GM12878 (cell line): Measurements from ENCODE around the gene CDC42SE1. TPM values are rescaled to one million over a fixed set of nuclear protein-coding genes. Genes with fewer than 3 reads are reported as not detected.

ENCODE experiments used
- ATAC-seq: fragments of 200-7000 bp; cut with Tn5 transposase; 3 replicates; pipeline ENCODE4 v1.9.1; 2020; ENCODE audit warnings: mild to moderate bottlenecking, moderate library complexity
- BruUV-seq: library from RNA; stranded (reverse); fragments of 400-500 nt; replicated peaks from 2 replicates; lab custom pipeline; 2021; lab: Mats Ljungman, UMichigan
- CTCF ChIA-PET: fragments of 300-600 bp; sonication (Branson Sonifier 250); formaldehyde crosslinking; extraction: SDS; loops from one replicate; lab custom pipeline; 2021; ENCODE audit warnings: inconsistent platforms; lab: Yijun Ruan, JAX
- POLR2A ChIA-PET: fragments of 350-600 bp; formaldehyde crosslinking; extraction: SDS; loops from one replicate; lab custom pipeline; 2021; ENCODE audit warnings: inconsistent platforms; lab: Charles Lee
- RAD21 ChIA-PET: fragments of 300-600 bp; sonication (Branson Sonifier 250); formaldehyde crosslinking; loops from one replicate; lab custom pipeline; 2023; ENCODE audit warnings: antibody characterized with exemption; ENCODE audit not compliant: unreplicated experiment; lab: Charles Lee
- SMC1A ChIA-PET: fragments of 300-600 bp; sonication (Branson Sonifier 250); formaldehyde crosslinking; loops from one replicate; lab custom pipeline; 2023; ENCODE audit not compliant: unreplicated experiment, uncharacterized antibody; lab: Charles Lee
- DNase-seq: peaks from one replicate; pipeline ENCODE4 v3.0.0-alpha.2; 2011; ENCODE audit warnings: low read depth, low spot score
- FAIRE-seq: peaks from 3 replicates; lab custom pipeline; 2011; peaks lifted over from hg19 to GRCh38; lab: Jason Lieb, UNC
- H2AFZ ChIP-seq: 2 replicates; pipeline ENCODE4 v1.6.0; 2011; ENCODE audit warnings: low read depth, low read length, control low read depth; ENCODE audit not compliant: control insufficient read depth
- H3K27ac ChIP-seq: 2 replicates; pipeline ENCODE4 v1.5.1; 2011; ENCODE audit warnings: control low read depth; ENCODE audit not compliant: control insufficient read depth, insufficient read depth
- H3K27me3 ChIP-seq, 2 experiments: replicated peaks in 1 of 2; 2 replicates each; pipeline versions ENCODE4 v1.6.0 to v1.6.1; 2011; ENCODE audit warnings: low read length in 1 of 2; ENCODE audit not compliant: control insufficient read depth in 2 of 2, insufficient read depth in 2 of 2
- H3K36me3 ChIP-seq, 2 experiments: 2 replicates each; pipeline ENCODE4 v1.5.1; 2011; ENCODE audit warnings: low read length in 1 of 2; ENCODE audit not compliant: control insufficient read depth in 2 of 2, insufficient read depth in 2 of 2
- H3K4me1 ChIP-seq: 2 replicates; pipeline ENCODE4 v1.6.1; 2011; ENCODE audit warnings: mild to moderate bottlenecking, low read length, moderate library complexity, mixed read lengths; ENCODE audit not compliant: control insufficient read depth, insufficient read depth
- H3K4me2 ChIP-seq: 2 replicates; pipeline ENCODE4 v1.6.0; 2011; ENCODE audit warnings: control low read depth; ENCODE audit not compliant: control insufficient read depth, insufficient read depth
- H3K4me3 ChIP-seq: fragments of 200-600 bp; sonication (generic); 2 replicates; pipeline ENCODE4 v1.5.1; 2016
- H3K79me2 ChIP-seq: 2 replicates; pipeline ENCODE4 v1.6.0; 2011; ENCODE audit warnings: low read length; ENCODE audit not compliant: control insufficient read depth, insufficient read depth
- H3K9ac ChIP-seq: 2 replicates; pipeline ENCODE4 v1.8.0; 2011; ENCODE audit warnings: low read length, control low read depth, mixed read lengths; ENCODE audit not compliant: control insufficient read depth, insufficient read depth
- H3K9me3 ChIP-seq: replicated peaks from 3 replicates; pipeline ENCODE4 v1.5.1; 2011; ENCODE audit warnings: mild to moderate bottlenecking, low read length; ENCODE audit not compliant: control insufficient read depth, insufficient read depth
- H4K20me1 ChIP-seq: 2 replicates; pipeline ENCODE4 v1.6.0; 2011; ENCODE audit not compliant: control insufficient read depth, insufficient read depth
- BCL11A ChIP-seq: IDR thresholded peaks from 2 replicates; pipeline ENCODE4 v1.6.1; 2011; ENCODE audit warnings: low read depth, low read length
- BCL3 ChIP-seq: IDR thresholded peaks from 2 replicates; pipeline ENCODE4 v1.6.1; 2011; ENCODE audit warnings: borderline replicate concordance, low read depth, mild to moderate bottlenecking, moderate library complexity, low read length; ENCODE audit not compliant: insufficient read depth, poor library complexity, severe bottlenecking
- MTA3 ChIP-seq: IDR thresholded peaks from 2 replicates; pipeline ENCODE4 v1.6.1; 2012; ENCODE audit warnings: low read length, inconsistent platforms, borderline replicate concordance
- SREBF2 ChIP-seq: IDR thresholded peaks from 2 replicates; pipeline ENCODE4 v1.6.1; 2012; ENCODE audit warnings: mild to moderate bottlenecking, low read length
- WGBS: methylation state at CpG from one replicate; pipeline ENCODE4 v1.1.6; 2016; ENCODE audit warnings: low lambda C conversion rate; ENCODE audit not compliant: insufficient replicate concordance, insufficient coverage; ENCODE audit errors: missing lambda C conversion rate; 5-methylcytosine and 5-hydroxymethylcytosine counted together
- in situ Hi-C: fragments of 300-500 bp; cut with MboI; formaldehyde crosslinking; loops from 9 replicates; pipeline ENCODE4 v1.14.3; 2018; ENCODE audit warnings: mixed read lengths
- intact Hi-C: fragments of 100-400 bp; cut with micrococcal nuclease; formaldehyde crosslinking; loops from one replicate; pipeline ENCODE4 v1.14.2; 2022; ENCODE audit not compliant: unreplicated experiment
- polyA plus RNA-seq, 11 experiments: library from polyadenylated mRNA; depleted of rRNA in 4 of 11; unstranded in 6 of 11; stranded (reverse) in 5 of 11; fragments of >200 nt; fragmentation: Nextera tagmentation in 4 of 11; fragmentation: Illumina TruSeq in 1 of 11; extraction: Ambion mirVana in 4 of 11; extraction: Trizol in 1 of 11; gene quantifications; 1 replicate in 1 of 11; 2 replicates in 10 of 11; pipeline versions ENCODE4 v1.2.1 to v1.2.3, GENCODE V29; 2011 to 2016; ENCODE audit warnings: inconsistent platforms in 2 of 11, missing spikeins in 2 of 11, low read depth in 1 of 11
- total RNA-seq, 4 experiments: library from RNA; depleted of rRNA in 3 of 4; stranded (reverse); fragments of >200 nt in 3 of 4; fragmentation: Illumina TruSeq in 1 of 4; extraction: Trizol in 1 of 4; gene quantifications; 2 replicates each; pipeline versions ENCODE4 v1.2.1 to v1.2.3, GENCODE V29; 2013 to 2021
- TF ChIP-seq, protein P1 (sequence below): fragments of 450-650 bp; IDR thresholded peaks from 2 replicates; pipeline ENCODE4 v1.6.1; 2014; ENCODE audit warnings: mild to moderate bottlenecking

CDC42SE1 gene
- total and polyA plus RNA-seq, 10 of the 15 experiments (the other 5 are each of a cell fraction or from before 2014, with no cell fraction given) = 35.7 to 112 (median 74.3) TPM

DNA sequence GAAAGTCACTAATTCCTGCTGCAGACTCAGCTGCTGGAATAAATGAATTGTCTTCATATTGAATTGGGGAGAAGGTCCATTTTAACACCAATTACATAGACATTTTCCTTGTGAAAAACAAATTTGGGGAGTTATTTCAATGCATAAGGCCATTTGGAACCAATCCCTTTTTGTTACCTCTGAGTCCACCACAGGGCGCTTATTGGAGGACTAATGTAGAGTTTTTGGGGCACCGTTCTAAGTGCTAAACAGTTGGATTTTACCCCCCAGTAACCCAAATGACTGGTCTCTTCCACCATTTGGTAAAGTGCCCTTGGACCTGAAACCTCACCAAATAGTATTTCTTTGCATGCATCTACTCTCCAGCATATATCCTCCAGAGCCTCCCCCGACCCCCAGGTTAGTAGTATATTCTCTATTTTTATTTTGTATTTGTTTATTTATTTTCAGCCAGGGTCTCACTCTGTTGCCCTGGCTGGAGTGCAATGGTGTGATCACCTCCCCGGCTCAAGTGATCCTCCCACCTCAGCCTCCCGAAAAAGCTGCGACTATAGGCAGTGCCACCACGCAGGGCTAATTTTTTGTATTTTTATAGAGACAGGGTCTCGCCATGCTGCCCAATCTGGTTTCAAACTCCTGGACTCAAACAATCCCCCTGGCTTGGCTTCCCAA, 49.6 kb downstream of the CDC42SE1 start:
- TF ChIP-seq SREBF2 (no peak), BCL11A (no peak)
- TF ChIP-seq, protein P1, sequence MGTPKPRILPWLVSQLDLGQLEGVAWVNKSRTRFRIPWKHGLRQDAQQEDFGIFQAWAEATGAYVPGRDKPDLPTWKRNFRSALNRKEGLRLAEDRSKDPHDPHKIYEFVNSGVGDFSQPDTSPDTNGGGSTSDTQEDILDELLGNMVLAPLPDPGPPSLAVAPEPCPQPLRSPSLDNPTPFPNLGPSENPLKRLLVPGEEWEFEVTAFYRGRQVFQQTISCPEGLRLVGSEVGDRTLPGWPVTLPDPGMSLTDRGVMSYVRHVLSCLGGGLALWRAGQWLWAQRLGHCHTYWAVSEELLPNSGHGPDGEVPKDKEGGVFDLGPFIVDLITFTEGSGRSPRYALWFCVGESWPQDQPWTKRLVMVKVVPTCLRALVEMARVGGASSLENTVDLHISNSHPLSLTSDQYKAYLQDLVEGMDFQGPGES = no peak
- H3K9me3 ChIP-seq = no peaks in the 10 kb centered on the region
- H3K36me3 ChIP-seq = no peaks in the 10 kb centered on the region
- H3K4me3 ChIP-seq = peak overlapping the region; percentile 90; the same call in 1 of the 2 replicates
- peak overlapping the region; percentile 99; the same call in 1 of the 2 replicates for H3K4me2 ChIP-seq
- peaks cover 7% of the 10 kb centered on the region for H3K4me1 ChIP-seq
- H3K79me2 ChIP-seq = peaks cover 16% of the 10 kb centered on the region
- WGBS = 90% methylated on average over 8 of the region's 8 CpGs
- BruUV-seq = no TSS peak
- H2AFZ ChIP-seq = no peak overlapping the region
- H3K27ac ChIP-seq = no peak overlapping the region
- FAIRE-seq (no peak), DNase-seq (no peak), ATAC-seq (no peak)
- RAD21 ChIA-PET = interaction anchor here (0.9 kb wide), 1 partner anchor 90 kb away, joined by 3 read pairs; no protein-coding TSS in a partner anchor
- POLR2A ChIA-PET = interaction anchor here (0.5 to 1.7 kb wide), 4 partner anchors 15 to 166 kb away, joined by 3 to 6 read pairs (median 4); partner anchors contain the start of gene TMOD4
- no peaks in the 10 kb centered on the region for H3K27me3 ChIP-seq
- SMC1A ChIA-PET = interaction anchor here (0.6 to 1.0 kb wide), 2 partner anchors 48 to 90 kb away, joined by 3 read pairs; no protein-coding TSS in a partner anchor
- H4K20me1 ChIP-seq = no peaks in the 10 kb centered on the region
- CTCF ChIA-PET = interaction anchor here (0.6 to 1.9 kb wide), 4 partner anchors 14 to 147 kb away, joined by 3 to 4 read pairs (median 4); partner anchors contain the start of gene TNFAIP8L2
- H3K9ac ChIP-seq = no peak overlapping the region
- in situ Hi-C loops = no loop called here
- intact Hi-C loops = no loop called here

GRCh38 chr1:151009206-151009587, 50.2 kb downstream of the CDC42SE1 start:
- SMC1A ChIA-PET = interaction anchor here (0.6 to 1.0 kb wide), 2 partner anchors 49 to 91 kb away, joined by 3 read pairs; no protein-coding TSS in a partner anchor
- POLR2A ChIA-PET = interaction anchor here (0.5 to 1.7 kb wide), 2 partner anchors 49 to 120 kb away, joined by 3 to 5 read pairs; no protein-coding TSS in a partner anchor
- Histone ChIP-seq H3K9me3 (no peaks in the 10 kb centered on the region), H4K20me1 (no peaks in the 10 kb centered on the region), H3K9ac (peak overlapping the region; percentile 89), H3K36me3 (no peaks in the 10 kb centered on the region), H3K4me1 (peaks cover 7% of the 10 kb centered on the region), H3K27me3 (no peaks in the 10 kb centered on the region), H2AFZ (peak overlapping the region; percentile 98), H3K4me2 (peak overlapping the region; percentile 99), H3K4me3 (peak overlapping the region; percentile 90), H3K79me2 (peaks cover 16% of the 10 kb centered on the region), H3K27ac (peak overlapping the region; percentile 90; the same call in 1 of the 2 replicates)
- ATAC-seq (no peak), DNase-seq (no peak), FAIRE-seq (no peak)
- peak; percentile 78 for TF ChIP-seq BCL3
- no peak for TF ChIP-seq MTA3
- intact Hi-C loops (no loop called here), in situ Hi-C loops (no loop called here)
- 60% methylated on average over 3 of the region's 3 CpGs for WGBS
- BruUV-seq = no TSS peak
- RAD21 ChIA-PET = interaction anchor here (0.9 kb wide), 1 partner anchor 91 kb away, joined by 3 read pairs; no protein-coding TSS in a partner anchor
- CTCF ChIA-PET = interaction anchor here (0.6 to 1.9 kb wide), 4 partner anchors 13 to 147 kb away, joined by 3 to 4 read pairs (median 4); partner anchors contain the start of gene TNFAIP8L2
